ENCODE measurements around the gene FMNL2. TPM values are rescaled to one million over a fixed set of nuclear protein-coding genes. Genes with fewer than 3 reads are reported as not detected.

FMNL2 gene
- total and polyA plus RNA-seq, 2 experiments from 2014 or later = 16.5 to 45.4 TPM

DNA sequence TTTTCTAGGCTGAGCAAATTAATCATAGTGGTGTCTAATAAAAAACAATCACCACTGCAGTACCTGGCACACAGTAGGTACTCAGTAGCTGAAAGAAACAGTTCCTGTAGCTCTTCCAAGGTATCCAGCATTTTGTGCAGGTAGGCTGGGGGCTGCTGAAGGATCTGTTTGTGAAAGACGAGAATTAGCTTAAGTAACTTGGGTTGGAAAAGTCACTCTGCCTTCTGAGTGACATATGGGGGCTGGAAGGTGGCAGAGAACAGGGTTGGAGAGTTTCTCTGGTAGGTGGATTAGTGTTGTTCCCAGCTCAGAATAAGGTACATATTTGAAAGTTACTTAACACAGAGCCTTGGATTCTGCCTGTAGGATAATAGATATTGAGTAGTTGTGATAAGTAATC lies 72.8 kb downstream of the FMNL2 start (continued):
- TF ChIP-seq, protein P1, sequence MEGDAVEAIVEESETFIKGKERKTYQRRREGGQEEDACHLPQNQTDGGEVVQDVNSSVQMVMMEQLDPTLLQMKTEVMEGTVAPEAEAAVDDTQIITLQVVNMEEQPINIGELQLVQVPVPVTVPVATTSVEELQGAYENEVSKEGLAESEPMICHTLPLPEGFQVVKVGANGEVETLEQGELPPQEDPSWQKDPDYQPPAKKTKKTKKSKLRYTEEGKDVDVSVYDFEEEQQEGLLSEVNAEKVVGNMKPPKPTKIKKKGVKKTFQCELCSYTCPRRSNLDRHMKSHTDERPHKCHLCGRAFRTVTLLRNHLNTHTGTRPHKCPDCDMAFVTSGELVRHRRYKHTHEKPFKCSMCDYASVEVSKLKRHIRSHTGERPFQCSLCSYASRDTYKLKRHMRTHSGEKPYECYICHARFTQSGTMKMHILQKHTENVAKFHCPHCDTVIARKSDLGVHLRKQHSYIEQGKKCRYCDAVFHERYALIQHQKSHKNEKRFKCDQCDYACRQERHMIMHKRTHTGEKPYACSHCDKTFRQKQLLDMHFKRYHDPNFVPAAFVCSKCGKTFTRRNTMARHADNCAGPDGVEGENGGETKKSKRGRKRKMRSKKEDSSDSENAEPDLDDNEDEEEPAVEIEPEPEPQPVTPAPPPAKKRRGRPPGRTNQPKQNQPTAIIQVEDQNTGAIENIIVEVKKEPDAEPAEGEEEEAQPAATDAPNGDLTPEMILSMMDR (conservative IDR thresholded peaks at IDR 0.05; ENCODE audit: low read depth in 2 of 2) = no peak
- no peak for TF ChIP-seq ZNF331 (CRISPR knock-in tag; IDR thresholded peaks at IDR 0.05; ENCODE audit: low read depth)
- no peak for TF ChIP-seq ZNF114 (CRISPR knock-in tag; IDR thresholded peaks at IDR 0.05)
- no peak for TF ChIP-seq STAT1 (IDR thresholded peaks at IDR 0.05; ENCODE audit: unreplicated experiment)
- TF ChIP-seq, protein P2, sequence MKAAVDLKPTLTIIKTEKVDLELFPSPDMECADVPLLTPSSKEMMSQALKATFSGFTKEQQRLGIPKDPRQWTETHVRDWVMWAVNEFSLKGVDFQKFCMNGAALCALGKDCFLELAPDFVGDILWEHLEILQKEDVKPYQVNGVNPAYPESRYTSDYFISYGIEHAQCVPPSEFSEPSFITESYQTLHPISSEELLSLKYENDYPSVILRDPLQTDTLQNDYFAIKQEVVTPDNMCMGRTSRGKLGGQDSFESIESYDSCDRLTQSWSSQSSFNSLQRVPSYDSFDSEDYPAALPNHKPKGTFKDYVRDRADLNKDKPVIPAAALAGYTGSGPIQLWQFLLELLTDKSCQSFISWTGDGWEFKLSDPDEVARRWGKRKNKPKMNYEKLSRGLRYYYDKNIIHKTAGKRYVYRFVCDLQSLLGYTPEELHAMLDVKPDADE (IDR thresholded peaks at IDR 0.05) = no peak
- no peak for TF ChIP-seq POLR2AphosphoS5 (IDR thresholded peaks at IDR 0.05; ENCODE audit: low read depth)
- no peak for TF ChIP-seq CREB1 (CRISPR knock-in tag; IDR thresholded peaks at IDR 0.05; ENCODE audit: low read depth)

DNA sequence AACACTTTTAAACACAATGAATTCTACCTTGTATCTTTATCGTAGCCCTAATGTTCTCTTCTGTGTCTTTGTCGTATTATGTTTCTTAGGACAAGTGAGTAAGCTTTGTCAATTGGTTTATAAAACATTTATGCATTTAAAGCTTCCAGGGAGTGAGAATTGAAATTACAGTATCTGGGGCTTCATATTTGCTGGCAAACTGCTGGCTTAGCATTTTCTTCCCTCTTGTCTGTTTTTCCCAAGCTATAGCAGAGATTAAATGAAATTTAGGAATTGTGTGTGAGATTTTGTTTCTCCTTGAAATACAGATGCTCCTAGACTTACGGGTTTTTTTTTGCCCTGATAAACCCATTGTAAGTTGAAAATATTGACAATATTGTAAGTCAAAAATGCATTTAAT lies 73.3 kb downstream of the FMNL2 start:
- Mint-ChIP-seq H3K27me3 (ENCODE audit: insufficient read depth, low read depth, poor library complexity) (peaks cover 3% of the 10 kb centered on the region), H3K4me3 (no peak overlapping the region), H3K9me3 (no peaks in the 10 kb centered on the region), H3K4me1 (peaks cover 78% of the 10 kb centered on the region), H3K36me3 (ENCODE audit: low read depth) (no peaks in the 10 kb centered on the region), H3K27ac (peak overlapping the region; percentile 68)
- no peak for DNase-seq (ENCODE audit: low spot score)
- H3K36me3 ChIP-seq (ENCODE audit: insufficient read depth) = no peaks in the 10 kb centered on the region
- H3K27ac ChIP-seq (ENCODE audit: low read depth) = no peak overlapping the region
- H3F3A ChIP-seq (replicated peaks; ENCODE audit: low read depth) = no peaks in the 10 kb centered on the region
- H3K4me3 ChIP-seq = no peak overlapping the region
- H3K79me2 ChIP-seq (replicated peaks; ENCODE audit: insufficient read depth) = peaks cover 94% of the 10 kb centered on the region
- ATAC-seq = no peak
- peaks cover 26% of the 10 kb centered on the region for H4K20me1 ChIP-seq (replicated peaks; ENCODE audit: insufficient read depth)
- H3K27me3 ChIP-seq (ENCODE audit: insufficient read depth) = no peaks in the 10 kb centered on the region
- peak overlapping the region; percentile 69 for H3K4me2 ChIP-seq
- H3K4me1 ChIP-seq (ENCODE audit: insufficient read depth) = peaks cover 68% of the 10 kb centered on the region
- H3K9me2 ChIP-seq (ENCODE audit: insufficient read depth) = no peaks in the 10 kb centered on the region
- H2AFZ ChIP-seq = no peak overlapping the region
- TF ChIP-seq, protein P3, sequence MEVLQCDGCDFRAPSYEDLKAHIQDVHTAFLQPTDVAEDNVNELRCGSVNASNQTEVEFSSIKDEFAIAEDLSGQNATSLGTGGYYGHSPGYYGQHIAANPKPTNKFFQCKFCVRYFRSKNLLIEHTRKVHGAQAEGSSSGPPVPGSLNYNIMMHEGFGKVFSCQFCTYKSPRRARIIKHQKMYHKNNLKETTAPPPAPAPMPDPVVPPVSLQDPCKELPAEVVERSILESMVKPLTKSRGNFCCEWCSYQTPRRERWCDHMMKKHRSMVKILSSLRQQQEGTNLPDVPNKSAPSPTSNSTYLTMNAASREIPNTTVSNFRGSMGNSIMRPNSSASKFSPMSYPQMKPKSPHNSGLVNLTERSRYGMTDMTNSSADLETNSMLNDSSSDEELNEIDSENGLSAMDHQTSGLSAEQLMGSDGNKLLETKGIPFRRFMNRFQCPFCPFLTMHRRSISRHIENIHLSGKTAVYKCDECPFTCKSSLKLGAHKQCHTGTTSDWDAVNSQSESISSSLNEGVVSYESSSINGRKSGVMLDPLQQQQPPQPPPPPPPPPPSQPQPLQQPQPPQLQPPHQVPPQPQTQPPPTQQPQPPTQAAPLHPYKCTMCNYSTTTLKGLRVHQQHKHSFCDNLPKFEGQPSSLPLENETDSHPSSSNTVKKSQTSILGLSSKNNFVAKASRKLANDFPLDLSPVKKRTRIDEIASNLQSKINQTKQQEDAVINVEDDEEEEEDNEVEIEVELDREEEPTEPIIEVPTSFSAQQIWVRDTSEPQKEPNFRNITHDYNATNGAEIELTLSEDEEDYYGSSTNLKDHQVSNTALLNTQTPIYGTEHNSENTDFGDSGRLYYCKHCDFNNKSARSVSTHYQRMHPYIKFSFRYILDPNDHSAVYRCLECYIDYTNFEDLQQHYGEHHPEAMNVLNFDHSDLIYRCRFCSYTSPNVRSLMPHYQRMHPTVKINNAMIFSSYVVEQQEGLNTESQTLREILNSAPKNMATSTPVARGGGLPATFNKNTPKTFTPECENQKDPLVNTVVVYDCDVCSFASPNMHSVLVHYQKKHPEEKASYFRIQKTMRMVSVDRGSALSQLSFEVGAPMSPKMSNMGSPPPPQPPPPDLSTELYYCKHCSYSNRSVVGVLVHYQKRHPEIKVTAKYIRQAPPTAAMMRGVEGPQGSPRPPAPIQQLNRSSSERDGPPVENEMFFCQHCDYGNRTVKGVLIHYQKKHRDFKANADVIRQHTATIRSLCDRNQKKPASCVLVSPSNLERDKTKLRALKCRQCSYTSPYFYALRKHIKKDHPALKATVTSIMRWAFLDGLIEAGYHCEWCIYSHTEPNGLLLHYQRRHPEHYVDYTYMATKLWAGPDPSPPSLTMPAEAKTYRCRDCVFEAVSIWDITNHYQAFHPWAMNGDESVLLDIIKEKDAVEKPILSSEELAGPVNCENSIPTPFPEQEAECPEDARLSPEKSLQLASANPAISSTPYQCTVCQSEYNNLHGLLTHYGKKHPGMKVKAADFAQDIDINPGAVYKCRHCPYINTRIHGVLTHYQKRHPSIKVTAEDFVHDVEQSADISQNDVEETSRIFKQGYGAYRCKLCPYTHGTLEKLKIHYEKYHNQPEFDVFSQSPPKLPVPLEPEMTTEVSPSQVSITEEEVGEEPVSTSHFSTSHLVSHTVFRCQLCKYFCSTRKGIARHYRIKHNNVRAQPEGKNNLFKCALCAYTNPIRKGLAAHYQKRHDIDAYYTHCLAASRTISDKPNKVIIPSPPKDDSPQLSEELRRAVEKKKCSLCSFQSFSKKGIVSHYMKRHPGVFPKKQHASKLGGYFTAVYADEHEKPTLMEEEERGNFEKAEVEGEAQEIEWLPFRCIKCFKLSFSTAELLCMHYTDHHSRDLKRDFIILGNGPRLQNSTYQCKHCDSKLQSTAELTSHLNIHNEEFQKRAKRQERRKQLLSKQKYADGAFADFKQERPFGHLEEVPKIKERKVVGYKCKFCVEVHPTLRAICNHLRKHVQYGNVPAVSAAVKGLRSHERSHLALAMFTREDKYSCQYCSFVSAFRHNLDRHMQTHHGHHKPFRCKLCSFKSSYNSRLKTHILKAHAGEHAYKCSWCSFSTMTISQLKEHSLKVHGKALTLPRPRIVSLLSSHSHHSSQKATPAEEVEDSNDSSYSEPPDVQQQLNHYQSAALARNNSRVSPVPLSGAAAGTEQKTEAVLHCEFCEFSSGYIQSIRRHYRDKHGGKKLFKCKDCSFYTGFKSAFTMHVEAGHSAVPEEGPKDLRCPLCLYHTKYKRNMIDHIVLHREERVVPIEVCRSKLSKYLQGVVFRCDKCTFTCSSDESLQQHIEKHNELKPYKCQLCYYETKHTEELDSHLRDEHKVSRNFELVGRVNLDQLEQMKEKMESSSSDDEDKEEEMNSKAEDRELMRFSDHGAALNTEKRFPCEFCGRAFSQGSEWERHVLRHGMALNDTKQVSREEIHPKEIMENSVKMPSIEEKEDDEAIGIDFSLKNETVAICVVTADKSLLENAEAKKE (CRISPR knock-in tag; IDR thresholded peaks at IDR 0.05) = no peak
- TF ChIP-seq NANOG (IDR thresholded peaks at IDR 0.05; ENCODE audit: borderline replicate concordance) (no peak), STAT1 (IDR thresholded peaks at IDR 0.05; ENCODE audit: unreplicated experiment) (no peak), JUNB (IDR thresholded peaks at IDR 0.05; ENCODE audit: unreplicated experiment) (no peak), CREB1 (CRISPR knock-in tag; IDR thresholded peaks at IDR 0.05; ENCODE audit: low read depth) (no peak), ZNF331 (CRISPR knock-in tag; IDR thresholded peaks at IDR 0.05; ENCODE audit: low read depth) (no peak), EZH2phosphoT487 (IDR thresholded peaks at IDR 0.05; ENCODE audit: unreplicated experiment) (no peak), POLR2AphosphoS5 (IDR thresholded peaks at IDR 0.05; ENCODE audit: low read depth) (no peak), ZNF114 (CRISPR knock-in tag; IDR thresholded peaks at IDR 0.05) (no peak), EZH2 (IDR thresholded peaks at IDR 0.05; ENCODE audit: low read depth, unreplicated experiment) (no peak)
- TF ChIP-seq, protein P4, sequence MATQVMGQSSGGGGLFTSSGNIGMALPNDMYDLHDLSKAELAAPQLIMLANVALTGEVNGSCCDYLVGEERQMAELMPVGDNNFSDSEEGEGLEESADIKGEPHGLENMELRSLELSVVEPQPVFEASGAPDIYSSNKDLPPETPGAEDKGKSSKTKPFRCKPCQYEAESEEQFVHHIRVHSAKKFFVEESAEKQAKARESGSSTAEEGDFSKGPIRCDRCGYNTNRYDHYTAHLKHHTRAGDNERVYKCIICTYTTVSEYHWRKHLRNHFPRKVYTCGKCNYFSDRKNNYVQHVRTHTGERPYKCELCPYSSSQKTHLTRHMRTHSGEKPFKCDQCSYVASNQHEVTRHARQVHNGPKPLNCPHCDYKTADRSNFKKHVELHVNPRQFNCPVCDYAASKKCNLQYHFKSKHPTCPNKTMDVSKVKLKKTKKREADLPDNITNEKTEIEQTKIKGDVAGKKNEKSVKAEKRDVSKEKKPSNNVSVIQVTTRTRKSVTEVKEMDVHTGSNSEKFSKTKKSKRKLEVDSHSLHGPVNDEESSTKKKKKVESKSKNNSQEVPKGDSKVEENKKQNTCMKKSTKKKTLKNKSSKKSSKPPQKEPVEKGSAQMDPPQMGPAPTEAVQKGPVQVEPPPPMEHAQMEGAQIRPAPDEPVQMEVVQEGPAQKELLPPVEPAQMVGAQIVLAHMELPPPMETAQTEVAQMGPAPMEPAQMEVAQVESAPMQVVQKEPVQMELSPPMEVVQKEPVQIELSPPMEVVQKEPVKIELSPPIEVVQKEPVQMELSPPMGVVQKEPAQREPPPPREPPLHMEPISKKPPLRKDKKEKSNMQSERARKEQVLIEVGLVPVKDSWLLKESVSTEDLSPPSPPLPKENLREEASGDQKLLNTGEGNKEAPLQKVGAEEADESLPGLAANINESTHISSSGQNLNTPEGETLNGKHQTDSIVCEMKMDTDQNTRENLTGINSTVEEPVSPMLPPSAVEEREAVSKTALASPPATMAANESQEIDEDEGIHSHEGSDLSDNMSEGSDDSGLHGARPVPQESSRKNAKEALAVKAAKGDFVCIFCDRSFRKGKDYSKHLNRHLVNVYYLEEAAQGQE (IDR thresholded peaks at IDR 0.05; ENCODE audit: unreplicated experiment) = no peak
